ENCODE results near the gene SPTA1. TPM values are rescaled to one million over a fixed set of nuclear protein-coding genes. Genes with fewer than 3 reads are reported as not detected.

Gene SPTA1
- total and polyA plus RNA-seq, 2 of the 4 experiments (the other 2 are of a cell fraction): not detected

DNA sequence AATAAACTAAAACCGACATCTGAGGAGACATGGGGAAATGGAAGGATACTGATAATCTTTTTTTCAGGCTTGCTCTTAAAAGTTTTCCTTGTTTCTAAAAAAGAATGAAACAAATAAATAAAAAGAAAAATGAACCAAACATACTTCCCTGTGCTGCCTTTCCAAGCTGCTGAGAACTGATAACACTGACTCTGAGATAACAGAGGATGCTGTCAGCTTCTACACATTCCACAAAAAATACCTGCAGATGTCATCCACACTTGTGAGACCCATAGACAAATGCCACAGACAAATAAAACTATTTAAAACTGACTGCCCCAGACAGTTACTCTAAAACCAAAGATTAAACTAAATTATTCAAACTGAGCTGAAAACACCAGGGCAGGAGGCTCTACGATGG lies 46.0 kb upstream of the SPTA1 start:
- dilution Hi-C loops (cut with HindIII; ENCODE audit: low sequenced_read_pairs, unreplicated experiment) (no loop called here), intact Hi-C loops (cut with micrococcal nuclease) (no loop called here), in situ Hi-C loops (cut with MboI; ENCODE audit: low sequenced_read_pairs) (no loop called here)
- Histone ChIP-seq H4K8ac (ENCODE audit: low read depth in 2 of 2, low read length in 2 of 2) (no peak overlapping the region), H3K18ac (ENCODE audit: low read depth, low read length) (no peak overlapping the region), H3K4me3 (ENCODE audit: insufficient read depth, low read depth, low read length) (no peak overlapping the region), H3K27ac (ENCODE audit: insufficient read depth, low read length) (no peak overlapping the region), H3K14ac (replicated peaks; ENCODE audit: low read depth, low read length) (no peak overlapping the region), H3K9me1 (ENCODE audit: insufficient read depth, low read length) (no peaks in the 10 kb centered on the region), H2AFZ (replicated peaks; ENCODE audit: low read length, poor library complexity) (no peak overlapping the region), H3K9me3 (ENCODE audit: control insufficient read depth, insufficient read depth, low read length) (no peaks in the 10 kb centered on the region), H3K9ac (ENCODE audit: low read depth, low read length) (no peak overlapping the region), H4K20me1 (ENCODE audit: insufficient read depth, low read length) (no peaks in the 10 kb centered on the region), H4K91ac (ENCODE audit: insufficient read depth, low read depth, low read length) (no peak overlapping the region), H3K27me3 (ENCODE audit: control insufficient read depth, insufficient read depth, low read length) (no peaks in the 10 kb centered on the region), H2BK120ac (ENCODE audit: low read depth, low read length) (no peak overlapping the region), H2AK9ac (replicated peaks; ENCODE audit: low read depth, low read length, poor library complexity) (no peak overlapping the region), H2BK5ac (ENCODE audit: low read depth, low read length, poor library complexity, severe bottlenecking) (no peak overlapping the region), H3K36me3 (ENCODE audit: control insufficient read depth, insufficient read depth, low read length) (no peaks in the 10 kb centered on the region), H3K23ac (ENCODE audit: low read depth, low read length) (no peak overlapping the region), H2BK20ac (ENCODE audit: low read depth, low read length) (no peak overlapping the region), H4K5ac (ENCODE audit: low read depth, low read length) (no peak overlapping the region), H3K4ac (ENCODE audit: low read depth, low read length) (no peak overlapping the region), H2AK5ac (ENCODE audit: low read depth, low read length) (no peak overlapping the region), H3K56ac (ENCODE audit: extremely low read depth, insufficient read depth, low read length) (no peak overlapping the region), H2BK15ac (ENCODE audit: low read depth, low read length) (no peak overlapping the region), H3K4me2 (ENCODE audit: low read depth, low read length) (no peak overlapping the region), H3K79me1 (ENCODE audit: low read depth in 1 of 2, low read length in 2 of 2) (no peaks in the 10 kb centered on the region), H3K4me1 (ENCODE audit: control insufficient read depth, insufficient read depth, low read length) (no peaks in the 10 kb centered on the region)
- BruUV-seq (replicated peaks): no TSS peak
- POLR2A ChIA-PET (ENCODE audit: unreplicated experiment): no interaction called here
- WGBS, 2 experiments (ENCODE audit: extremely low coverage in 2 of 2, insufficient read length in 1 of 2): no CpG with 5 or more reads among the region's 2 CpGs
- TF ChIP-seq MXI1 (IDR thresholded peaks at IDR 0.05; ENCODE audit: borderline replicate concordance, low read depth, low read length) (no peak), CHD1 (IDR thresholded peaks at IDR 0.05; ENCODE audit: low read depth, low read length) (no peak), ELK1 (IDR thresholded peaks at IDR 0.05; ENCODE audit: borderline replicate concordance, low read depth, low read length) (no peak), BHLHE40 (IDR thresholded peaks at IDR 0.05; ENCODE audit: low read depth, low read length) (no peak), POLR2A (IDR thresholded peaks at IDR 0.05; ENCODE audit: low read depth, low read length) (no peak), SMC3 (IDR thresholded peaks at IDR 0.05; ENCODE audit: low read depth, low read length) (no peak), FOS (IDR thresholded peaks at IDR 0.05; ENCODE audit: low read depth, low read length) (no peak), CEBPB (IDR thresholded peaks at IDR 0.05; ENCODE audit: low read depth, low read length) (no peak), RAD21 (IDR thresholded peaks at IDR 0.05; ENCODE audit: low read length) (no peak), MAZ (IDR thresholded peaks at IDR 0.05; ENCODE audit: borderline replicate concordance, low read depth, low read length) (no peak), RCOR1 (IDR thresholded peaks at IDR 0.05; ENCODE audit: insufficient replicate concordance, low read length) (no peak), CTCF (conservative IDR thresholded peaks at IDR 0.05; ENCODE audit: low read depth, low read length) (no peak), RFX5 (IDR thresholded peaks at IDR 0.05; ENCODE audit: low read depth, low read length) (no peak)
- TF ChIP-seq, protein P1, sequence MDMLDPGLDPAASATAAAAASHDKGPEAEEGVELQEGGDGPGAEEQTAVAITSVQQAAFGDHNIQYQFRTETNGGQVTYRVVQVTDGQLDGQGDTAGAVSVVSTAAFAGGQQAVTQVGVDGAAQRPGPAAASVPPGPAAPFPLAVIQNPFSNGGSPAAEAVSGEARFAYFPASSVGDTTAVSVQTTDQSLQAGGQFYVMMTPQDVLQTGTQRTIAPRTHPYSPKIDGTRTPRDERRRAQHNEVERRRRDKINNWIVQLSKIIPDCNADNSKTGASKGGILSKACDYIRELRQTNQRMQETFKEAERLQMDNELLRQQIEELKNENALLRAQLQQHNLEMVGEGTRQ (IDR thresholded peaks at IDR 0.05; ENCODE audit: low read depth, low read length): no peak
- ATAC-seq (ENCODE audit: low read depth) (no peak), DNase-seq (no peak)
- CTCF ChIA-PET: no interaction called here

Measured in IMR-90 (cell line).